ENCODE results near the gene MYT1.

DNA sequence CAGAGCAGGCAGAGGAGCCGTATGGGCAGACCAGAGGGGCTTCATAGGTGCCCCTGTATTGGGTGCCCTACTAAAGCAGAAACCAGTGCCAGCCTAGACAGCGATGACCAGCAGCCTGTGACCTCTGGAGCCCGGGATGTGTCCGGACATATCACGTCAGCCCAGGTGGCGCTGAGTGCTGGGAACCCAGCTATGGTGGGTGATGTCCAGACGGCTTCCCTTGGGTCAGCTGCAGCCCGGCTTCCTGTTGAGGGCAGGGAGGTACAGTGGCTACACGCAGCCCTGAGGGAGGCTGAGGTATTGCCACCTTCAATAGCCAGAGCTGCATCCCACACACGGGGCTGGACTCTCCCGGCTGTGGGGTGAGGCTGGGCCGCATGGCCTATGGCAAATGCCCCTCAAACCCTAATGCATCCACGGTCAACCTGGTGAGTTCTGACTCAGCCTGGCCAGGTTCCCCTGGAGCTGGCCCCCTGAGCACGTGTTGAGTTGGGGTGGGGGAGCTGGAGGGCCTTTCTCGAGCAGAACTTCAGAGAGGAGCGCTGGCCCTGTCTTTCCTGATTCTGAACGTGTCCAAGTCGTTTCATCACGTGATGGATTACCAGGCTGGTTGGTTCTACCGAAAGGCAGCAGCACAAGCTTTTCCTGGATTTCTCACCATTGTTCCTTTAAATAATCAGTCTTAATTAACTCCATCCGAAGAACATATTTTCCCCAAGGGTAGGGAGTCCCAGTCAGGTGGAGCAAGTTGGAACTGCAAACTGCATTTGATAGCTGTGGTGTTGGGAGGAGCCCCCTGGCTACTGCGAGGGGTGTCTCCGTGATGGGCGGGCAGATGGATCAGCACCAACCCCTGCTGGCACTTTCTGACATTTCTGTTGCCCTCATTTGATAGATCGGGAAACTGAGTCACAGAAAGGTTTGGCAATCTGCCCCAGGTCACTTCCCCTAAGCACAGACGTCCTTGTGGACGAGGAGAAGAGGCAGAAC, 7.1 kb upstream of the MYT1 start:
- TF ChIP-seq POLR2A (IDR thresholded peaks at IDR 0.05), result no peak
- TF ChIP-seq, protein P1, sequence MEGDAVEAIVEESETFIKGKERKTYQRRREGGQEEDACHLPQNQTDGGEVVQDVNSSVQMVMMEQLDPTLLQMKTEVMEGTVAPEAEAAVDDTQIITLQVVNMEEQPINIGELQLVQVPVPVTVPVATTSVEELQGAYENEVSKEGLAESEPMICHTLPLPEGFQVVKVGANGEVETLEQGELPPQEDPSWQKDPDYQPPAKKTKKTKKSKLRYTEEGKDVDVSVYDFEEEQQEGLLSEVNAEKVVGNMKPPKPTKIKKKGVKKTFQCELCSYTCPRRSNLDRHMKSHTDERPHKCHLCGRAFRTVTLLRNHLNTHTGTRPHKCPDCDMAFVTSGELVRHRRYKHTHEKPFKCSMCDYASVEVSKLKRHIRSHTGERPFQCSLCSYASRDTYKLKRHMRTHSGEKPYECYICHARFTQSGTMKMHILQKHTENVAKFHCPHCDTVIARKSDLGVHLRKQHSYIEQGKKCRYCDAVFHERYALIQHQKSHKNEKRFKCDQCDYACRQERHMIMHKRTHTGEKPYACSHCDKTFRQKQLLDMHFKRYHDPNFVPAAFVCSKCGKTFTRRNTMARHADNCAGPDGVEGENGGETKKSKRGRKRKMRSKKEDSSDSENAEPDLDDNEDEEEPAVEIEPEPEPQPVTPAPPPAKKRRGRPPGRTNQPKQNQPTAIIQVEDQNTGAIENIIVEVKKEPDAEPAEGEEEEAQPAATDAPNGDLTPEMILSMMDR (IDR thresholded peaks at IDR 0.05), result no peak

Measured in uterus (tissue), 2 donors.